ENCODE results near the gene USP15. TPM values are rescaled to one million over a fixed set of nuclear protein-coding genes. Genes with fewer than 3 reads are reported as not detected.

The USP15 gene
- total RNA-seq, 1 experiment from 2014 or later = 35.3 TPM

GRCh38 chr12:62279961-62280360 is 19.8 kb downstream of the USP15 start:
- Histone ChIP-seq H3K9ac (ENCODE audit: extremely low read depth, insufficient read length, low read length) (no peak overlapping the region), H3K56ac (ENCODE audit: insufficient read length, low read depth, low read length) (no peak overlapping the region), H3K27me3 (ENCODE audit: insufficient read depth, low read length) (no peaks in the 10 kb centered on the region), H3K27ac (ENCODE audit: insufficient read length, low read depth, low read length) (no peak overlapping the region), H4K8ac (replicated peaks; ENCODE audit: insufficient read length, low read depth, low read length) (no peak overlapping the region), H3T11ph (ENCODE audit: low read length) (no peak overlapping the region), H3K9me3 (ENCODE audit: control insufficient read depth, low read depth, low read length) (no peaks in the 10 kb centered on the region), H3K4ac (ENCODE audit: low read depth, low read length) (no peak overlapping the region), H4K91ac (ENCODE audit: insufficient read length, low read depth, low read length) (no peak overlapping the region), H4K20me1 (ENCODE audit: control insufficient read depth, insufficient read depth, insufficient read length) (no peaks in the 10 kb centered on the region), H2AK5ac (ENCODE audit: insufficient read length, low read length) (no peak overlapping the region), H2BK15ac (ENCODE audit: low read depth, low read length) (no peak overlapping the region), H2BK5ac (ENCODE audit: insufficient read length, low read length) (no peak overlapping the region), H3K18ac (ENCODE audit: insufficient read length, low read depth, low read length) (no peak overlapping the region), H3K14ac (ENCODE audit: insufficient read depth, low read length) (no peak overlapping the region), H3K4me1 (ENCODE audit: insufficient read depth, low read length) (no peaks in the 10 kb centered on the region), H3K23ac (ENCODE audit: insufficient read length, low read depth, low read length) (no peak overlapping the region), H2BK20ac (ENCODE audit: low read depth, low read length, poor library complexity, severe bottlenecking) (no peak overlapping the region), H3K4me2 (ENCODE audit: insufficient read depth, insufficient read length, low read length) (no peak overlapping the region), H2BK120ac (ENCODE audit: low read depth, low read length, poor library complexity, severe bottlenecking) (no peak overlapping the region), H3K79me2 (ENCODE audit: insufficient read depth, low read length) (no peaks in the 10 kb centered on the region; the same call in 1 of the 2 replicates), H2BK12ac (ENCODE audit: insufficient read length, low read depth, low read length) (no peak overlapping the region), H4K5ac (ENCODE audit: insufficient read length, low read depth, low read length) (no peak overlapping the region), H2AFZ (ENCODE audit: low read length) (no peak overlapping the region), H3K23me2 (ENCODE audit: insufficient read length, low read depth, low read length, poor library complexity, severe bottlenecking) (no peaks in the 10 kb centered on the region), H3K79me1 (ENCODE audit: insufficient read depth, low read depth, low read length, poor library complexity, severe bottlenecking) (peaks cover 5% of the 10 kb centered on the region)
- TF ChIP-seq CTCF (conservative IDR thresholded peaks at IDR 0.05) = no peak
- Mint-ChIP-seq H3K27ac (no peak overlapping the region; a peak in 1 of 7 replicates), H3K4me1 (no peaks in the 10 kb centered on the region), H3K36me3 (ENCODE audit: insufficient read depth in 1 of 3, low read depth in 3 of 3) (no peaks in the 10 kb centered on the region), H3K27me3 (ENCODE audit: low read depth) (no peaks in the 10 kb centered on the region), H3K9me3 (no peaks in the 10 kb centered on the region), H3K4me3 (no peak overlapping the region)
- DNase-seq = no peak
